NCI-H226 (cell line): ENCODE results near the gene FAM135A.
"Not testable (repeated sequence)": the region's sequence is repeated elsewhere in the genome, so short reads cannot be mapped to it uniquely, and the experiment has no call there.

Experiments used
- DNase-seq: peaks from one replicate; pipeline ENCODE4 v3.0.0-alpha.2; 2015

Gene FAM135A

GRCh38 chr6:70470016-70470415 is 56.7 kb downstream of the FAM135A start:
- DNase-seq = no peak

GRCh38 chr6:70470510-70470909 is 57.2 kb downstream of the FAM135A start:
- not testable (repeated sequence) for DNase-seq

GRCh38 chr6:70474751-70475150 is 61.4 kb downstream of the FAM135A start:
- DNase-seq = no peak

GRCh38 chr6:70479236-70479635 is 65.9 kb downstream of the FAM135A start:
- no peak for DNase-seq

- DNase-seq = not testable (repeated sequence)
Measured at GRCh38 chr6:70486638-70487037, 73.3 kb downstream of the FAM135A start.

- DNase-seq = no peak
Measured at GRCh38 chr6:70489364-70489763, 76.1 kb downstream of the FAM135A start.

- DNase-seq = no peak
Measured at GRCh38 chr6:70494833-70495232, 81.5 kb downstream of the FAM135A start.

- not testable (repeated sequence) for DNase-seq
Measured at GRCh38 chr6:70495790-70496189, 82.5 kb downstream of the FAM135A start.

- DNase-seq = no peak
Measured at GRCh38 chr6:70502484-70502883, 89.2 kb downstream of the FAM135A start.

GRCh38 chr6:70503813-70504465 is 90.6 kb downstream of the FAM135A start:
- no peak for DNase-seq

GRCh38 chr6:70506321-70506720 is 93.0 kb downstream of the FAM135A start:
- DNase-seq = no peak

GRCh38 chr6:70507161-70507560 is 93.9 kb downstream of the FAM135A start:
- no peak for DNase-seq

GRCh38 chr6:70508953-70509352 is 95.6 kb downstream of the FAM135A start:
- DNase-seq = no peak

- DNase-seq = no peak
Measured at GRCh38 chr6:70510600-70510999, 97.3 kb downstream of the FAM135A start.

- no peak for DNase-seq
Measured at GRCh38 chr6:70518723-70519122, 105.4 kb downstream of the FAM135A start.

GRCh38 chr6:70520575-70520974 is 107.3 kb downstream of the FAM135A start:
- DNase-seq = no peak

GRCh38 chr6:70524721-70525286 is 111.5 kb downstream of the FAM135A start:
- no peak for DNase-seq

GRCh38 chr6:70527071-70527737 is 113.9 kb downstream of the FAM135A start:
- no peak for DNase-seq

- DNase-seq = no peak
Measured at GRCh38 chr6:70530023-70530422, 116.7 kb downstream of the FAM135A start.

GRCh38 chr6:70531133-70531532 is 117.8 kb downstream of the FAM135A start:
- no peak for DNase-seq

- no peak for DNase-seq
Measured at GRCh38 chr6:70537266-70537665, 124.0 kb downstream of the FAM135A start.

- DNase-seq = no peak
Measured at GRCh38 chr6:70538376-70538775, 125.1 kb downstream of the FAM135A start.

- no peak for DNase-seq
Measured at GRCh38 chr6:70547313-70547712, 134.0 kb downstream of the FAM135A start.

- DNase-seq = no peak
Measured at GRCh38 chr6:70547905-70548304, 134.6 kb downstream of the FAM135A start.
